ENCODE data around the gene TSN.
"Not testable (repeated sequence)": the region's sequence is repeated elsewhere in the genome, so short reads cannot be mapped to it uniquely, and the experiment has no call there.

The TSN gene

GRCh38 chr2:121755237-121756111 is at the start of gene TSN:
TSS of gene TSN (plus strand) at chr2:121755651. CDS start at chr2:121755780, 129 bp downstream.
- DNase-seq (ENCODE audit: low read depth), result peak; percentile 95

GRCh38 chr2:121705958-121706357 is 49.5 kb upstream of the TSN start:
- DNase-seq (ENCODE audit: low read depth), result no peak

- no peak for DNase-seq (ENCODE audit: low read depth)
These were observed 48.0 kb upstream of the TSN start for GRCh38 chr2:121707344-121707919.

GRCh38 chr2:121707920-121708361 is 47.5 kb upstream of the TSN start:
- no peak for DNase-seq (ENCODE audit: low read depth)

- DNase-seq (ENCODE audit: low read depth), result no peak
These were observed 45.5 kb upstream of the TSN start for GRCh38 chr2:121709776-121710469.

GRCh38 chr2:121710470-121711170 is 44.8 kb upstream of the TSN start:
- no peak for DNase-seq (ENCODE audit: low read depth)

- DNase-seq (ENCODE audit: low read depth), result not testable (repeated sequence)
These were observed 44.0 kb upstream of the TSN start for GRCh38 chr2:121711481-121711880.

GRCh38 chr2:121716126-121716525 is 39.3 kb upstream of the TSN start:
- DNase-seq (ENCODE audit: low read depth), result no peak

GRCh38 chr2:121717529-121717928 is 37.9 kb upstream of the TSN start:
- no peak for DNase-seq (ENCODE audit: low read depth)

GRCh38 chr2:121721926-121722325 is 33.5 kb upstream of the TSN start:
- no peak for DNase-seq (ENCODE audit: low read depth)

GRCh38 chr2:121722479-121722878 is 33.0 kb upstream of the TSN start:
- no peak for DNase-seq (ENCODE audit: low read depth)

- no peak for DNase-seq (ENCODE audit: low read depth)
These were observed 32.1 kb upstream of the TSN start for GRCh38 chr2:121723316-121723715.

GRCh38 chr2:121727332-121727731 is 28.1 kb upstream of the TSN start:
- no peak for DNase-seq (ENCODE audit: low read depth)

GRCh38 chr2:121727950-121728349 is 27.5 kb upstream of the TSN start:
- no peak for DNase-seq (ENCODE audit: low read depth)

- no peak for DNase-seq (ENCODE audit: low read depth)
These were observed 24.1 kb upstream of the TSN start for GRCh38 chr2:121731366-121731765.

GRCh38 chr2:121734544-121734943 is 20.9 kb upstream of the TSN start:
- not testable (repeated sequence) for DNase-seq (ENCODE audit: low read depth)

GRCh38 chr2:121735518-121736074 is 19.9 kb upstream of the TSN start:
- no peak for DNase-seq (ENCODE audit: low read depth)

- no peak for DNase-seq (ENCODE audit: low read depth)
These were observed 19.4 kb upstream of the TSN start for GRCh38 chr2:121736140-121736461.

GRCh38 chr2:121736462-121737336 is 18.8 kb upstream of the TSN start, which contains the start of gene NIFK:
TSS of gene NIFK (minus strand) at chr2:121736875. CDS start at chr2:121736850, 25 bp downstream.
- DNase-seq (ENCODE audit: low read depth), result peak; percentile 100

GRCh38 chr2:121740973-121741372 is 14.5 kb upstream of the TSN start:
- DNase-seq (ENCODE audit: low read depth), result no peak

GRCh38 chr2:121741450-121741849 is 14.0 kb upstream of the TSN start:
- no peak for DNase-seq (ENCODE audit: low read depth)
